HCT116 (cell line): ENCODE results near the gene GMPPB. TPM values are rescaled to one million over a fixed set of nuclear protein-coding genes. Genes with fewer than 3 reads are reported as not detected.
A peak's percentile ranks its signal among the peaks of the same experiment; 100 is the strongest.

Experiments
- ATAC-seq: fragments of 200-7000 bp; cut with Tn5 transposase; 2 replicates; pipeline ENCODE4 v1.9.1; 2020; ENCODE audit warnings: mild to moderate bottlenecking, moderate library complexity
- BruUV-seq: library from RNA; stranded (reverse); fragments of 400-500 nt; replicated peaks from 2 replicates; lab custom pipeline; 2021; lab: Mats Ljungman, UMichigan
- CTCF ChIA-PET: fragments of 300-600 bp; sonication (Branson Sonifier 250); formaldehyde crosslinking; loops from one replicate; lab custom pipeline; 2021; ENCODE audit warnings: antibody characterized with exemption; lab: Charles Lee
- POLR2A ChIA-PET: fragments of 300-600, 350-600 bp; sonication (Branson Sonifier 250); formaldehyde crosslinking; loops from one replicate; lab custom pipeline; 2021; ENCODE audit warnings: antibody characterized with exemption; lab: Charles Lee
- RAD21 ChIA-PET, 2 experiments: fragments of 300-600 bp; sonication (Branson Sonifier 250); formaldehyde crosslinking; loops; one replicate each; lab custom pipeline; 2023; ENCODE audit warnings: low total read pairs in 2 of 2; ENCODE audit not compliant: uncharacterized antibody in 2 of 2, unreplicated experiment in 2 of 2, low non-redundant PET in 1 of 2; lab: Charles Lee
- DNase-seq: peaks from one replicate; pipeline ENCODE4 v3.0.0-alpha.2; 2010; ENCODE audit warnings: low read depth, low spot score
- H2AFZ ChIP-seq: fragments of 200-600 bp; shearing (Covaris generic), sonication (generic); 2 replicates; pipeline ENCODE4 v1.6.1; 2017; ENCODE audit warnings: low read depth, mixed run types, mixed read lengths, antibody characterized with exemption, low read length; ENCODE audit not compliant: poor library complexity, severe bottlenecking
- H3K27ac ChIP-seq: 2 replicates; pipeline ENCODE4 v1.5.1; 2012; ENCODE audit warnings: low read depth, low read length
- H3K27me3 ChIP-seq: fragments of 200-600 bp; sonication (generic); 2 replicates; pipeline ENCODE4 v1.6.1; 2016; ENCODE audit warnings: mixed run types, low read length, mixed read lengths; ENCODE audit not compliant: insufficient read depth
- H3K36me3 ChIP-seq, 2 experiments: fragments of 200-500 bp in 1 of 2; fragments of 200-600 bp in 1 of 2; sonication (Bioruptor generic) in 1 of 2; sonication (generic) in 1 of 2; 2 replicates each; pipeline versions ENCODE4 v1.5.1 to v1.6.1; 2014 to 2016; ENCODE audit warnings: low read length in 2 of 2, inconsistent platforms in 1 of 2, mixed read lengths in 1 of 2, mixed run types in 1 of 2; ENCODE audit not compliant: insufficient read depth in 2 of 2, control insufficient read depth in 1 of 2
- H3K4me1 ChIP-seq, 2 experiments: fragments of 200-600 bp in 1 of 2; sonication (generic) in 1 of 2; 2 replicates each; pipeline versions ENCODE4 v1.5.1 to v1.6.1; 2012 to 2017; ENCODE audit warnings: low read length in 2 of 2, inconsistent platforms in 1 of 2, mild to moderate bottlenecking in 1 of 2, mixed read lengths in 1 of 2, mixed run types in 1 of 2, moderate library complexity in 1 of 2; ENCODE audit not compliant: insufficient read depth in 2 of 2, control insufficient read depth in 1 of 2
- H3K4me2 ChIP-seq: fragments of 200-600 bp; sonication (generic); 2 replicates; pipeline ENCODE4 v1.6.1; 2017; ENCODE audit warnings: mixed run types, low read length, mixed read lengths
- H3K4me3 ChIP-seq, 2 experiments: fragments of 200-600 bp in 1 of 2; sonication (generic) in 1 of 2; replicated peaks in 1 of 2; 2 replicates each; pipeline ENCODE4 v1.5.1; 2011 to 2016; ENCODE audit warnings: low read length in 2 of 2, control low read depth in 1 of 2, low read depth in 1 of 2, mild to moderate bottlenecking in 1 of 2, mixed read lengths in 1 of 2, mixed run types in 1 of 2
- H3K79me2 ChIP-seq: fragments of 200-600 bp; sonication (generic); 2 replicates; pipeline ENCODE4 v1.6.1; 2017; ENCODE audit warnings: mild to moderate bottlenecking, mixed run types, low read length, moderate library complexity, mixed read lengths; ENCODE audit not compliant: insufficient read depth
- H3K9ac ChIP-seq: fragments of 200-600 bp; sonication (generic); 2 replicates; pipeline ENCODE4 v1.6.1; 2016; ENCODE audit warnings: low read length, mixed read lengths
- H3K9me2 ChIP-seq: fragments of 200-600 bp; sonication (generic), shearing (Covaris generic); 2 replicates; pipeline ENCODE4 v1.6.1; 2017; ENCODE audit warnings: mixed run types, mild to moderate bottlenecking, moderate library complexity; ENCODE audit not compliant: insufficient read depth
- H3K9me3 ChIP-seq, 2 experiments: fragments of 200-500 bp in 1 of 2; fragments of 200-600 bp in 1 of 2; sonication (Bioruptor generic) in 1 of 2; sonication (generic) in 1 of 2; 2 replicates each; pipeline ENCODE4 v1.6.1; 2014 to 2017; ENCODE audit warnings: low read length in 2 of 2, mixed read lengths in 2 of 2, inconsistent platforms in 1 of 2, low read depth in 1 of 2, mild to moderate bottlenecking in 1 of 2, mixed run types in 1 of 2, moderate library complexity in 1 of 2; ENCODE audit not compliant: control insufficient read depth in 1 of 2, insufficient read depth in 1 of 2
- H4K20me1 ChIP-seq: fragments of 200-600 bp; sonication (generic), shearing (Covaris generic); 2 replicates; pipeline ENCODE4 v1.6.1; 2017; ENCODE audit warnings: mixed run types, mild to moderate bottlenecking, moderate library complexity; ENCODE audit not compliant: insufficient read depth
- CEBPB ChIP-seq: IDR thresholded peaks from 2 replicates; pipeline ENCODE4 v1.6.1; 2012; ENCODE audit warnings: low read depth
- POLR2A ChIP-seq: IDR thresholded peaks from 2 replicates; pipeline ENCODE4 v1.7.0; 2011; ENCODE audit warnings: borderline replicate concordance; ENCODE audit not compliant: insufficient read depth, insufficient read length; ENCODE audit errors: extremely low read depth
- POLR2AphosphoS5 ChIP-seq: IDR thresholded peaks from 2 replicates; pipeline ENCODE4 v1.6.1; 2011; ENCODE audit warnings: mild to moderate bottlenecking, low read depth, low read length, moderate library complexity
- SIN3A ChIP-seq: IDR thresholded peaks from 2 replicates; pipeline ENCODE4 v1.6.1; 2012; ENCODE audit warnings: low read depth
- SP1 ChIP-seq: IDR thresholded peaks from 2 replicates; pipeline ENCODE4 v1.6.1; 2012; ENCODE audit warnings: low read depth
- TCF7L2 ChIP-seq: IDR thresholded peaks from 2 replicates; pipeline ENCODE4 v1.7.0; 2011; ENCODE audit warnings: borderline replicate concordance, inconsistent platforms; ENCODE audit not compliant: insufficient read depth, insufficient read length; ENCODE audit errors: extremely low read depth
- intact Hi-C: fragments of 100-400 bp; cut with micrococcal nuclease; formaldehyde crosslinking; loops from 2 replicates; pipeline ENCODE4 v1.10.0; 2022
- total RNA-seq: library from RNA; stranded (reverse); gene quantifications from one replicate; pipeline ENCODE4 v1.2.1, GENCODE V29; 2021; ENCODE audit not compliant: unreplicated experiment
- TF ChIP-seq, protein P1 (sequence below), 3 experiments: fragments of 200-600 bp in 1 of 3; sonication (generic) in 1 of 3; IDR thresholded peaks in 2 of 3; conservative IDR thresholded peaks in 1 of 3; 2 replicates each; pipeline ENCODE4 v1.5.1; 2012 to 2017; ENCODE audit warnings: low read depth in 2 of 3, low read length in 2 of 3, antibody characterized with exemption in 1 of 3, borderline replicate concordance in 1 of 3, control low read depth in 1 of 3, mild to moderate bottlenecking in 1 of 3, mixed read lengths in 1 of 3, mixed run types in 1 of 3, moderate library complexity in 1 of 3; ENCODE audit not compliant: insufficient read depth in 1 of 3
- TF ChIP-seq, protein P2 (sequence below): IDR thresholded peaks from 2 replicates; pipeline ENCODE4 v1.6.1; 2011; ENCODE audit warnings: mild to moderate bottlenecking, low read length, moderate library complexity; ENCODE audit not compliant: insufficient replicate concordance; ENCODE audit errors: extremely low read depth

GMPPB gene
- total RNA-seq, 1 experiment from 2014 or later, result 24.1 TPM

DNA sequence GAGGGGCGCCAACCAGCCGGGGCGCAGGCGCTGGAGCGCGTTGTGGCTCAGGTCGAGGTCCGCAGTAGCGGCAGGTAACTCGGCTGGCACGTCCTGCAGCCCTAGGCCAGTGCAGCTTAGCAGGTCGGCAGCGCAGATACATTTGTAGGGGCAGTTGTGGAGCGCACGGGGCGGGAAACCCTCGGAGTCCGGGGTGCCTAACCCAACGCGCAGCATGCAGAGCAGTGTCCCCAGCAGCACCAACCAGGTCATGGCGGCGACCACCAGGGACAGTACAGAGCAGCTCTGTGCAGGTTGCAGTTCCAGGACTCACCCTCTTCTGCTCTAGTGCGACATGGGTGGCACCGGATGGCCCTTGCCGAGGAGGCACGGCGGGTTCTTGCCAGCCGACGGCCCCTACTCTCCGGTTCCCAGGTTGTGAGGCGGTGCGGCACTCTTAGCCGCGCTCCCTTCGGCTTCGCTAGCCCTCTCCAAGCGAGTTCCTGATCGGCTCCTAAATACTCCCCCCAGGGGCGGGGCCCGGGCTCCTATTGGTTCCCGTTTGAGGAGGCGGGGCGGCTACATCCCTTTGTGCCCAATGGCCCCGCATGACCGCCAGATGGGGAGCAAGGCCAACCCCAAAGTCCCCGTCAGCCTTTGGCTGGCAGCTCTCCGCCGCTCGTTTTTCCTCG, 4.4 kb downstream of the GMPPB start, which contains the start of gene AMIGO3:
Gene AMIGO3 (minus strand): TSS at position 471 of the 671 bp plus-strand sequence. CDS start 219 bp downstream, at position 252.
- H3K9ac ChIP-seq, result no peak within 1 kb of the TSS; the same call in 1 of the 2 replicates
- peak within 1 kb of the TSS; percentile 86 for H3K4me2 ChIP-seq
- RAD21 ChIA-PET, result no interaction called here
- H4K20me1 ChIP-seq, result no peaks in the 10 kb centered on the region
- peaks cover 3 to 24% of the 10 kb centered on the region in 2 experiments; a peak in 2 of 4 replicates for H3K36me3 ChIP-seq
- POLR2A ChIA-PET, result interaction anchor here (0.7 kb wide), 1 partner anchor 169 kb away, joined by 5 read pairs; no protein-coding TSS in a partner anchor
- no peaks in the 10 kb centered on the region for H3K27me3 ChIP-seq
- peak within 1 kb of the TSS; percentile 39; the same call in 1 of the 2 replicates for H3K27ac ChIP-seq
- DNase-seq, result peak; percentile 61
- peaks cover 18% of the 10 kb centered on the region for H3K79me2 ChIP-seq
- intact Hi-C loops, result loop anchor here (1.0 kb wide), 1 partner anchor 45 kb away; the partner anchor contains the start of gene APEH
- peak; percentile 74 for TF ChIP-seq POLR2A
- TF ChIP-seq, protein P1, sequence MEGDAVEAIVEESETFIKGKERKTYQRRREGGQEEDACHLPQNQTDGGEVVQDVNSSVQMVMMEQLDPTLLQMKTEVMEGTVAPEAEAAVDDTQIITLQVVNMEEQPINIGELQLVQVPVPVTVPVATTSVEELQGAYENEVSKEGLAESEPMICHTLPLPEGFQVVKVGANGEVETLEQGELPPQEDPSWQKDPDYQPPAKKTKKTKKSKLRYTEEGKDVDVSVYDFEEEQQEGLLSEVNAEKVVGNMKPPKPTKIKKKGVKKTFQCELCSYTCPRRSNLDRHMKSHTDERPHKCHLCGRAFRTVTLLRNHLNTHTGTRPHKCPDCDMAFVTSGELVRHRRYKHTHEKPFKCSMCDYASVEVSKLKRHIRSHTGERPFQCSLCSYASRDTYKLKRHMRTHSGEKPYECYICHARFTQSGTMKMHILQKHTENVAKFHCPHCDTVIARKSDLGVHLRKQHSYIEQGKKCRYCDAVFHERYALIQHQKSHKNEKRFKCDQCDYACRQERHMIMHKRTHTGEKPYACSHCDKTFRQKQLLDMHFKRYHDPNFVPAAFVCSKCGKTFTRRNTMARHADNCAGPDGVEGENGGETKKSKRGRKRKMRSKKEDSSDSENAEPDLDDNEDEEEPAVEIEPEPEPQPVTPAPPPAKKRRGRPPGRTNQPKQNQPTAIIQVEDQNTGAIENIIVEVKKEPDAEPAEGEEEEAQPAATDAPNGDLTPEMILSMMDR (IDR thresholded peaks at IDR 0.05 in 2 of 3, conservative IDR thresholded peaks at IDR 0.05 in 1 of 3; ENCODE audit: borderline replicate concordance in 1 of 3, insufficient read depth in 1 of 3, low read depth in 2 of 3, low read length in 2 of 3), result peak in 2 of 3 experiments; percentile 38 to 57; a peak in 4 of 6 replicates
- no peak for TF ChIP-seq SP1
- peak; percentile 81 for TF ChIP-seq POLR2AphosphoS5
- TF ChIP-seq CEBPB, result no peak
- TF ChIP-seq, protein P2, sequence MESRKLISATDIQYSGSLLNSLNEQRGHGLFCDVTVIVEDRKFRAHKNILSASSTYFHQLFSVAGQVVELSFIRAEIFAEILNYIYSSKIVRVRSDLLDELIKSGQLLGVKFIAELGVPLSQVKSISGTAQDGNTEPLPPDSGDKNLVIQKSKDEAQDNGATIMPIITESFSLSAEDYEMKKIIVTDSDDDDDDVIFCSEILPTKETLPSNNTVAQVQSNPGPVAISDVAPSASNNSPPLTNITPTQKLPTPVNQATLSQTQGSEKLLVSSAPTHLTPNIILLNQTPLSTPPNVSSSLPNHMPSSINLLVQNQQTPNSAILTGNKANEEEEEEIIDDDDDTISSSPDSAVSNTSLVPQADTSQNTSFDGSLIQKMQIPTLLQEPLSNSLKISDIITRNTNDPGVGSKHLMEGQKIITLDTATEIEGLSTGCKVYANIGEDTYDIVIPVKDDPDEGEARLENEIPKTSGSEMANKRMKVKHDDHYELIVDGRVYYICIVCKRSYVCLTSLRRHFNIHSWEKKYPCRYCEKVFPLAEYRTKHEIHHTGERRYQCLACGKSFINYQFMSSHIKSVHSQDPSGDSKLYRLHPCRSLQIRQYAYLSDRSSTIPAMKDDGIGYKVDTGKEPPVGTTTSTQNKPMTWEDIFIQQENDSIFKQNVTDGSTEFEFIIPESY, result no peak
- no peak for TF ChIP-seq SIN3A
- TF ChIP-seq TCF7L2, result no peak
- ATAC-seq, result peak; percentile 71
- peaks cover 8 to 27% of the 10 kb centered on the region in 2 experiments; a peak in 3 of 4 replicates for H3K4me1 ChIP-seq
- no peak within 1 kb of the TSS for H2AFZ ChIP-seq
- no TSS peak for BruUV-seq
- CTCF ChIA-PET, result interaction anchor here (1.0 kb wide), 1 partner anchor 83 kb away, joined by 3 read pairs; no protein-coding TSS in a partner anchor
- no peaks in the 10 kb centered on the region for H3K9me3 ChIP-seq
- H3K9me2 ChIP-seq, result no peaks in the 10 kb centered on the region
- peak within 1 kb of the TSS; percentile 39 to 52 for H3K4me3 ChIP-seq
